Measurements from ENCODE around the gene TPO. TPM values are rescaled to one million over a fixed set of nuclear protein-coding genes. Genes with fewer than 3 reads are reported as not detected.

TPO gene
- total RNA-seq, 2 donors from 2014 or later, result 0.08 TPM; not detected in 1

- Mint-ChIP-seq H3K9me3 (no peaks in the 10 kb centered on the region), H3K27ac (no peak overlapping the region), H3K4me3 (no peak overlapping the region), H3K4me1 (no peaks in the 10 kb centered on the region), H3K36me3 (ENCODE audit: low read depth) (no peaks in the 10 kb centered on the region), H3K27me3 (peaks cover 12% of the 10 kb centered on the region)
- ATAC-seq (replicated peaks), result no peak
Observed at GRCh38 chr2:1581965-1582625, 168.8 kb downstream of the TPO start.

DNA sequence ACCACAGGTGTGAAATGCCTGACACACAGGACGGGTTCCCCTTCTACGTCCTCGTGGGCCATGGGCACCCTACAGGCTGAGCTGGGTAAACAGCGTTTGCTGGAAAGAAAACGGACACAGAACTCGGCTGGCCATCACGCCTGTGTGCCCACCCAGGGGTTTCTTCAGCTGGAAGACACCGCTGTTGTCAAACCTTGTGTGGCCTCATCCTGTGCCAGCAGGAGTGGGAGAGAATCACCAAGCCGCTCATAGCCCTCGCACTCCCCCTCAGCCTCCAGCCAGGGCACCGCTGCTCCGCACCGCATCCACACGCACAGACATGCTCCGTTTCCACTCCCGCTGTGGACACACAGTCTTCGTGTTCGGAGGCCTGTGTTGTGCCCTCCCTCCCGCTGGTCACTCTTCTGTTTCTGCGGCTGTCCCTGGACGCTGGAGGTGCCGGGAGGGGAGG lies 169.7 kb downstream of the TPO start:
- Mint-ChIP-seq H3K27ac (no peak overlapping the region), H3K36me3 (ENCODE audit: low read depth) (no peaks in the 10 kb centered on the region), H3K4me1 (no peaks in the 10 kb centered on the region), H3K27me3 (peaks cover 12% of the 10 kb centered on the region), H3K4me3 (no peak overlapping the region), H3K9me3 (no peaks in the 10 kb centered on the region)
- ATAC-seq (replicated peaks), result no peak

- no peaks in the 10 kb centered on the region for H3K36me3 Mint-ChIP-seq (ENCODE audit: low read depth)
- ATAC-seq (replicated peaks), result no peak
- H3K4me1 Mint-ChIP-seq, result no peaks in the 10 kb centered on the region
Observed at GRCh38 chr2:1584051-1584531, 170.8 kb downstream of the TPO start.

GRCh38 chr2:1584691-1585485 lies 171.6 kb downstream of the TPO start:
- Mint-ChIP-seq H3K36me3 (ENCODE audit: low read depth) (no peaks in the 10 kb centered on the region), H3K27me3 (peaks cover 12% of the 10 kb centered on the region), H3K27ac (no peak overlapping the region), H3K4me3 (no peak overlapping the region), H3K4me1 (no peaks in the 10 kb centered on the region), H3K9me3 (no peaks in the 10 kb centered on the region)
- no peak for ATAC-seq (replicated peaks)

More at GRCh38 chr2:1584051-1584531, 170.8 kb downstream of the TPO start:
- H3K4me3 Mint-ChIP-seq, result no peak overlapping the region
- peaks cover 12% of the 10 kb centered on the region for H3K27me3 Mint-ChIP-seq
- H3K27ac Mint-ChIP-seq, result no peak overlapping the region
- H3K9me3 Mint-ChIP-seq, result no peaks in the 10 kb centered on the region

GRCh38 chr2:1585635-1586034 lies 172.4 kb downstream of the TPO start:
- no peaks in the 10 kb centered on the region for H3K36me3 Mint-ChIP-seq (ENCODE audit: low read depth)
- no peak for ATAC-seq (replicated peaks)
- H3K27me3 Mint-ChIP-seq, result peaks cover 15% of the 10 kb centered on the region
- H3K27ac Mint-ChIP-seq, result no peak overlapping the region
- no peaks in the 10 kb centered on the region for H3K4me1 Mint-ChIP-seq
- H3K9me3 Mint-ChIP-seq, result no peaks in the 10 kb centered on the region
- no peak overlapping the region for H3K4me3 Mint-ChIP-seq

GRCh38 chr2:1586251-1586922 lies 173.1 kb downstream of the TPO start:
- peaks cover 18% of the 10 kb centered on the region for H3K27me3 Mint-ChIP-seq
- no peaks in the 10 kb centered on the region for H3K36me3 Mint-ChIP-seq (ENCODE audit: low read depth)
- no peaks in the 10 kb centered on the region for H3K4me1 Mint-ChIP-seq
- ATAC-seq (replicated peaks), result no peak
- no peak overlapping the region for H3K4me3 Mint-ChIP-seq
- H3K9me3 Mint-ChIP-seq, result no peaks in the 10 kb centered on the region
- H3K27ac Mint-ChIP-seq, result no peak overlapping the region

GRCh38 chr2:1586923-1587840 lies 173.9 kb downstream of the TPO start:
- Mint-ChIP-seq H3K27ac (no peak overlapping the region), H3K4me3 (no peak overlapping the region), H3K36me3 (ENCODE audit: low read depth) (no peaks in the 10 kb centered on the region), H3K27me3 (peaks cover 15% of the 10 kb centered on the region), H3K4me1 (no peaks in the 10 kb centered on the region), H3K9me3 (no peaks in the 10 kb centered on the region)
- no peak for ATAC-seq (replicated peaks)

GRCh38 chr2:1588051-1588977 lies 175.1 kb downstream of the TPO start:
- Mint-ChIP-seq H3K9me3 (no peaks in the 10 kb centered on the region), H3K4me3 (no peak overlapping the region), H3K36me3 (ENCODE audit: low read depth) (no peaks in the 10 kb centered on the region), H3K4me1 (no peaks in the 10 kb centered on the region), H3K27me3 (peaks cover 7% of the 10 kb centered on the region), H3K27ac (no peak overlapping the region)
- no peak for ATAC-seq (replicated peaks)

- no peak for ATAC-seq (replicated peaks)
- Mint-ChIP-seq H3K4me3 (no peak overlapping the region), H3K9me3 (no peaks in the 10 kb centered on the region), H3K4me1 (no peaks in the 10 kb centered on the region), H3K36me3 (ENCODE audit: low read depth) (no peaks in the 10 kb centered on the region), H3K27me3 (peaks cover 7% of the 10 kb centered on the region), H3K27ac (no peak overlapping the region)
Observed at GRCh38 chr2:1588978-1589621, 175.8 kb downstream of the TPO start.

DNA sequence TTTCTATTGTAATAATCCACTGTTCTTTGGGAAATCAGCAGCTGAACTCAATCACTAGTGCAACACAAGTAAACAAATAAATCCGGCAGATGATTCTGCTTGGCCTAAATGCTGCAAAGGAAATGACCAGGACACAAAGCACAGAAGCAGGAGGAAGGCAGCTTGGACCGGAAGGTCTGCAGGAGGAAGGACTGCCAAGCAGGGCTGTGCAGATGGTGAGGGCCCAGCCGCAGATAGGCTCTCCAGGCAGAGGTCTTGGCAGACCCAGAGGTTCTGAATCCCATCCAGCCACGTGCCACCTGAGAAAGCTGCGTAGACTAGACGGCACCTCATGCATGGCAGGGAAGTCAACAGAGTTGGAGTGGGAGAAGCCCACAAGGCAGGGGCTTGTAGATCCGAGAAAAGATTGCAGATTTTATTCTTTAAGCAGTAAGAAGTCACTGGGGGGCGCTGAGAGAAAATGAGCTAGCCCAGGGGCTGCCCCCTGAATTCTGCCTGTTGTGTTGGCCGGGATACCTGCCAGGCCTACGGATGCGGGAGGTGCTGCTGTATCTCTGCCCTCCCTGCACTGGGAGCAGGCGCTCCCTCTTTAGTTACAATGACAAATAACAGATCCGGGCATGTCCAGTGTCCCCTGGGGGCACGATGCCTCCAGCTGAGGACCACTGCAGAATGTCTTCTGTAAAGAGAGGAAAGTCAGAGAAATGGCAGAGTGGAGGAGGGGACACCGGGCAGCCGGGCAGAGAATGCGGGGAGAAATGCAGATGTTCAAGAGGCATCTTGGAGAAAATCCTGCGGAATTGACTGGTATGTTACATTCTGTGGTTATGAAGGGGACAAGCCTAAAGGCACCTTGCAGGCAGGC lies 177.6 kb downstream of the TPO start:
- ATAC-seq (replicated peaks), result no peak
- no peaks in the 10 kb centered on the region for H3K36me3 Mint-ChIP-seq (ENCODE audit: low read depth)
- H3K9me3 Mint-ChIP-seq, result no peaks in the 10 kb centered on the region
- peaks cover 7% of the 10 kb centered on the region for H3K27me3 Mint-ChIP-seq
- H3K27ac Mint-ChIP-seq, result no peak overlapping the region
- H3K4me3 Mint-ChIP-seq, result no peak overlapping the region
- H3K4me1 Mint-ChIP-seq, result no peaks in the 10 kb centered on the region

DNA sequence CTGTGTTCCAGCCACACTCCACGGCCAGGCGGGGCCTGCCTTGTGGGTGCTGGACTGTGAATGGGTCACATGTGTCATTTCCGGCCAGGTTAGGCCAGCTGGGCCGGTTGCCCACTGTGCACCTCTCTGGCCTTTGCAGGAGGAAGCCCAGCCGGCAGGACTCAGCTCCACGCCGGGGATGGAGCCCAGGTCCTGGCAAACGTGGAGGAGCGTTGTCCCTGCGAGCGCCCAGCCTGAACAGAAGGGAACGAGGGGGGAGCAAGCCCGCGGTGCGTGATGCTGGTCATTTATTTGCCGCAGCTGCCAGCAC lies 178.2 kb downstream of the TPO start:
- no peak for ATAC-seq (replicated peaks)
- H3K27ac Mint-ChIP-seq, result no peak overlapping the region
- no peaks in the 10 kb centered on the region for H3K36me3 Mint-ChIP-seq (ENCODE audit: low read depth)
- no peak overlapping the region for H3K4me3 Mint-ChIP-seq
- H3K4me1 Mint-ChIP-seq, result no peaks in the 10 kb centered on the region
- no peaks in the 10 kb centered on the region for H3K9me3 Mint-ChIP-seq
- peaks cover 7% of the 10 kb centered on the region for H3K27me3 Mint-ChIP-seq

All from activated T-helper 17 cell treated with anti-CD3 and anti-CD28 coated beads, Interleukin-2, amount 50 U/mL, for 72 hours (primary cell).